Kidney (tissue), 14 donors: Measurements from ENCODE around the gene PADI4. TPM values are rescaled to one million over a fixed set of nuclear protein-coding genes. Genes with fewer than 3 reads are reported as not detected.

ENCODE experiments used
- DNase-seq, 5 donors: peaks; one replicate each; pipeline ENCODE4 v3.0.0-alpha.2; 2013 to 2020
- FAIRE-seq: peaks from 2 replicates; lab custom pipeline; 2012; peaks lifted over from hg19 to GRCh38; lab: Jason Lieb, UNC
- H3K27ac ChIP-seq, 2 donors: one replicate each; pipeline ENCODE4 v1.7.0; 2013; ENCODE audit warnings: low read depth in 2 of 2, low read length in 2 of 2, inconsistent platforms in 1 of 2
- H3K27me3 ChIP-seq: one replicate; pipeline ENCODE4 v1.7.1; 2013; ENCODE audit warnings: low read length, inconsistent platforms; ENCODE audit not compliant: control insufficient read depth, insufficient read depth
- H3K36me3 ChIP-seq, 3 donors: one replicate each; pipeline versions ENCODE4 v1.7.0 to v1.7.1; 2013; ENCODE audit warnings: low read length in 3 of 3, control low read depth in 1 of 3, inconsistent platforms in 1 of 3; ENCODE audit not compliant: insufficient read depth in 3 of 3, control insufficient read depth in 2 of 3
- H3K4me1 ChIP-seq, 3 donors: one replicate each; pipeline versions ENCODE4 v1.7.0 to v1.7.1; 2013; ENCODE audit warnings: low read length in 3 of 3, inconsistent platforms in 1 of 3, low read depth in 1 of 3; ENCODE audit not compliant: control insufficient read depth in 2 of 3, insufficient read depth in 2 of 3
- H3K4me3 ChIP-seq, 3 donors: one replicate each; pipeline versions ENCODE4 v1.7.0 to v1.8.1; 2013; ENCODE audit warnings: low read length in 3 of 3, control low read depth in 1 of 3, inconsistent platforms in 1 of 3
- H3K9ac ChIP-seq, 3 donors: one replicate each; pipeline versions ENCODE4 v1.7.0 to v1.7.1; 2013; ENCODE audit warnings: low read length in 3 of 3, control low read depth in 1 of 3, inconsistent platforms in 1 of 3
- H3K9me3 ChIP-seq, 3 donors: one replicate each; pipeline versions ENCODE4 v1.7.0 to v1.7.1; 2013; ENCODE audit warnings: low read length in 3 of 3, control low read depth in 1 of 3, inconsistent platforms in 1 of 3; ENCODE audit not compliant: control insufficient read depth in 2 of 3, insufficient read depth in 1 of 3
- intact Hi-C: fragments of 100-400 bp; cut with DNase I; formaldehyde crosslinking; loops from one replicate; pipeline ENCODE4 v1.11.1; 2022
- polyA plus RNA-seq: library from polyadenylated mRNA; stranded (reverse); fragments of 350-450 nt; fragmentation: Illumina TruSeq; extraction: RNeasy Lipid Tissue Mini Kit (QIAGEN cat#74804); gene quantifications from one replicate; pipeline ENCODE4 v1.2.3, GENCODE V29; 2014; ENCODE audit warnings: low read depth, low replicate concordance; ENCODE audit not compliant: insufficient read depth
- total RNA-seq: library from RNA; stranded (reverse); fragmentation: NEBNext Ultra II Directional; extraction: Animal tissue kit (Norgen Biotek cat#: 25700); gene quantifications from one replicate; pipeline ENCODE4 v1.2.1, GENCODE V29; 2021
- TF ChIP-seq, protein P1 (sequence below): IDR thresholded peaks from 3 replicates; pipeline ENCODE4 v1.5.1; 2012; ENCODE audit warnings: mild to moderate bottlenecking, moderate library complexity, borderline replicate concordance; ENCODE audit not compliant: insufficient read depth; ENCODE audit errors: extremely low read depth
- donor health status: control.
- donor health status: control.
- donor health status: control.
- donor health status: control.
- donor health status: control.
- donor health status: DM: yes; HTN: yes; CAD: no.
- donor health status: Normal renal cell carcinoma (clear cell type).

The PADI4 gene
- total and polyA plus RNA-seq, 2 donors from 2014 or later, result 0.35 TPM; not detected in 1

DNA sequence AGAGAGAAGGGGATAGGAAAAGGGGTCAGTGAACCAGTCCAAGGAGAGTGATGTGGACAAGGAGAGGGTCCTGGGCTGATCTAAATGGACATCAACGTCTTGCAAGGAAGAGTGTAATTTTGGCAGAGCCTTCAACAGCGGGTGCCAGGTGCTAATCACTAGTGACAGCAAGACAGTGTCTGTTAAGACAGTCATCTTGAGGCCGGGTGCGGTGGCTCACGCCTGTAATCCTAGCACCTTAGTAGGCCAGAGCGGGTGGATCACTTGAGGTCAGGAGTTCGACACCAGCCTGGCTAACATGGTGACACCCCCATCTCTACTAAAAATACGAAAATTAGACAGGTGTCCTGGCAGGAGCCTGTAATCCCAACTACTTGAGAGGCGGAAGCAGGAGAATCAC is 51.8 kb downstream of the PADI4 start:
- H3K9ac ChIP-seq, result no peak overlapping the region
- no peaks in the 10 kb centered on the region for H3K36me3 ChIP-seq
- intact Hi-C loops, result no loop called here
- FAIRE-seq (no peak), DNase-seq (no peak)
- H3K27me3 ChIP-seq, result no peaks in the 10 kb centered on the region
- no peaks in the 10 kb centered on the region for H3K4me1 ChIP-seq
- no peak overlapping the region for H3K27ac ChIP-seq
- H3K9me3 ChIP-seq, result no peaks in the 10 kb centered on the region
- H3K4me3 ChIP-seq, result no peak overlapping the region
- TF ChIP-seq, protein P1, sequence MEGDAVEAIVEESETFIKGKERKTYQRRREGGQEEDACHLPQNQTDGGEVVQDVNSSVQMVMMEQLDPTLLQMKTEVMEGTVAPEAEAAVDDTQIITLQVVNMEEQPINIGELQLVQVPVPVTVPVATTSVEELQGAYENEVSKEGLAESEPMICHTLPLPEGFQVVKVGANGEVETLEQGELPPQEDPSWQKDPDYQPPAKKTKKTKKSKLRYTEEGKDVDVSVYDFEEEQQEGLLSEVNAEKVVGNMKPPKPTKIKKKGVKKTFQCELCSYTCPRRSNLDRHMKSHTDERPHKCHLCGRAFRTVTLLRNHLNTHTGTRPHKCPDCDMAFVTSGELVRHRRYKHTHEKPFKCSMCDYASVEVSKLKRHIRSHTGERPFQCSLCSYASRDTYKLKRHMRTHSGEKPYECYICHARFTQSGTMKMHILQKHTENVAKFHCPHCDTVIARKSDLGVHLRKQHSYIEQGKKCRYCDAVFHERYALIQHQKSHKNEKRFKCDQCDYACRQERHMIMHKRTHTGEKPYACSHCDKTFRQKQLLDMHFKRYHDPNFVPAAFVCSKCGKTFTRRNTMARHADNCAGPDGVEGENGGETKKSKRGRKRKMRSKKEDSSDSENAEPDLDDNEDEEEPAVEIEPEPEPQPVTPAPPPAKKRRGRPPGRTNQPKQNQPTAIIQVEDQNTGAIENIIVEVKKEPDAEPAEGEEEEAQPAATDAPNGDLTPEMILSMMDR, result no peak

DNA sequence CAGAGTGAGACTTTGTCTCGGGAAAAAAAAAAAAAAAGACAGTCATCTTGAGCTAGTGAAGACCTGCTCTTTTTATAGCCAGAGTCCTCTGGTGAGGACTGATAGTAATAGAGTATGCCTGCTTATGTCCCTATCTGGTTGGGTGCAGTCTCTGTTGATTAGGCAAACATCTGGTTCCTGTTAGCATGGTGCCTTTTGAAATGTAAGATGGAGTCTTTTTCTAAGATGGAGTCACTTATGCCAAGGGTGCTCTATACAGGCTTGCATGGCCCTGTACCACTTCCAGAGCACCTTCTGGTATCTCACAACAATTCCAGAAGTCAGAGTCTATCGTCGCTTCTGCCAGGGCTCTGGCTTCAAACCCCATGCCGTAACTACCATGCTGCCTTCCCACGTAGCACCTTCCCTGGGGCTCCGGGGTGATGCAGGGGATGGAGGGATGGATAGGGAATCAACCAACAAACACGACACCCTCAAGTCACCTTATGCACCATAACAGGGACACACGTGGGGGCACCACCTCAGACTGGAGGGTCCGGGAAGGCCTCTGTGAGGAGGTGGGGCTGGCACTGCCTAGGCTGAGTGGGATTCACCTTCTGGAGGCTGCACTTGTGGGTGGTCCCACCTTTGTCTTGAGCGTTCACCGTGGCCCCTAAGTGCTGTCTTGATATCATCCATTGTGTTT is 52.4 kb downstream of the PADI4 start:
- no peak for FAIRE-seq
- no peaks in the 10 kb centered on the region for H3K36me3 ChIP-seq
- H3K27me3 ChIP-seq, result no peaks in the 10 kb centered on the region

DNA sequence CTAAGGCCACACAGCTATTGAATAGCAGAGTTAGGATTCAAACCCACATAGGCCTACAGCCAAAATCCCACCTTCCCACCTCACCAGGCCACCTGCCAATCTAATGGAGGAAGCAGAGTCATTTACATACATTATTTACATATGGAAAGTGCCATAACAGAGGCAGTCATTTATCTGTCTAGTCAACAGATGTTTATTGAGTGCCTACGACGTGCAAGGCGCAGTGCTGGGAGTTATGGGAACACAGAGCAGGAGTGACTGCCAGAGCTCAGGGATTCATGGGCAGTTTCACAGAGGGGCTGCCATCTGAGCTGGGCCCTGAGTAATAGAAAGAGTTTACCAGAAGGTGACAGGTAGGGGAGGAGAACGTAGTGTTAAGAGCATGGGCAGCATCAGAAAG is 53.7 kb downstream of the PADI4 start:
- intact Hi-C loops, result no loop called here
- H3K36me3 ChIP-seq, result no peaks in the 10 kb centered on the region
- no peak overlapping the region for H3K27ac ChIP-seq
- no peak overlapping the region for H3K9ac ChIP-seq
- FAIRE-seq (no peak), DNase-seq (no peak)
- no peak overlapping the region for H3K4me3 ChIP-seq
- H3K27me3 ChIP-seq, result no peaks in the 10 kb centered on the region
- no peaks in the 10 kb centered on the region for H3K4me1 ChIP-seq
- H3K9me3 ChIP-seq, result no peaks in the 10 kb centered on the region
- TF ChIP-seq, protein P1, result no peak

More for the DNA sequence above, 52.4 kb downstream of the PADI4 start:
- no peak for DNase-seq
- TF ChIP-seq, protein P1, result no peak
- H3K9me3 ChIP-seq, result no peaks in the 10 kb centered on the region
- intact Hi-C loops, result no loop called here
- no peak overlapping the region for H3K9ac ChIP-seq
- H3K27ac ChIP-seq, result no peak overlapping the region
- no peaks in the 10 kb centered on the region for H3K4me1 ChIP-seq
- H3K4me3 ChIP-seq, result no peak overlapping the region
